SK-N-MC (cell line): ENCODE data around the gene CAMK2B.

Source experiments
- DNase-seq: peaks from one replicate; pipeline ENCODE4 v3.0.0-alpha.2; 2011; ENCODE audit warnings: low read depth, low spot score
- H3K27ac ChIP-seq: fragments of 200-600 bp; sonication (generic); 2 replicates; pipeline ENCODE4 v1.5.1; 2016; ENCODE audit warnings: mixed run types
- H3K36me3 ChIP-seq: fragments of 200-600 bp; sonication (generic); 2 replicates; pipeline ENCODE4 v1.6.1; 2017; ENCODE audit warnings: antibody characterized with exemption, low read length, mixed read lengths; ENCODE audit not compliant: insufficient read depth
- H3K4me3 ChIP-seq: fragments of 200-600 bp; sonication (generic); 2 replicates; pipeline ENCODE4 v1.5.1; 2016
- H3K9ac ChIP-seq: fragments of 200-600 bp; sonication (generic); 2 replicates; pipeline ENCODE4 v1.8.0; 2017; ENCODE audit warnings: mixed run types, mixed read lengths; ENCODE audit not compliant: insufficient read length
- H3K9me3 ChIP-seq: fragments of 200-600 bp; sonication (generic); 2 replicates; pipeline ENCODE4 v1.6.1; 2017; ENCODE audit warnings: low read depth, mild to moderate bottlenecking, antibody characterized with exemption, low read length, moderate library complexity, mixed read lengths
- EZH2 ChIP-seq: fragments of 200-600 bp; sonication (generic); IDR thresholded peaks from one replicate; pipeline ENCODE4 v1.6.1; 2017; ENCODE audit warnings: antibody characterized with exemption
- FOXP2 ChIP-seq: optimal IDR thresholded peaks from 2 replicates; pipeline ENCODE3; 2011; ENCODE audit warnings: mild to moderate bottlenecking, moderate library complexity; ENCODE audit not compliant: insufficient read depth; ENCODE audit errors: extremely low read length, control extremely low read depth
- POLR2AphosphoS5 ChIP-seq: IDR thresholded peaks from 2 replicates; pipeline ENCODE4 v1.6.1; 2012; ENCODE audit warnings: mild to moderate bottlenecking, low read depth, low read length, borderline replicate concordance

The CAMK2B gene

GRCh38 chr7:44281811-44282600 is 43.4 kb downstream of the CAMK2B start:
- Histone ChIP-seq H3K9me3 (no peaks in the 10 kb centered on the region), H3K4me3 (no peak overlapping the region), H3K9ac (no peak overlapping the region), H3K27ac (no peak overlapping the region), H3K36me3 (no peaks in the 10 kb centered on the region)
- no peak for DNase-seq
- TF ChIP-seq EZH2 (no peak), FOXP2 (no peak), POLR2AphosphoS5 (no peak)

- Histone ChIP-seq H3K36me3 (no peaks in the 10 kb centered on the region), H3K4me3 (no peak overlapping the region), H3K9ac (no peak overlapping the region), H3K9me3 (no peaks in the 10 kb centered on the region), H3K27ac (no peak overlapping the region)
- no peak for TF ChIP-seq FOXP2
- no peak for TF ChIP-seq POLR2AphosphoS5
- TF ChIP-seq EZH2, result no peak
- no peak for DNase-seq
Measured at GRCh38 chr7:44280993-44281721, 44.2 kb downstream of the CAMK2B start.

- Histone ChIP-seq H3K36me3 (no peaks in the 10 kb centered on the region), H3K27ac (no peak overlapping the region), H3K9me3 (no peaks in the 10 kb centered on the region), H3K4me3 (no peak overlapping the region), H3K9ac (no peak overlapping the region)
- DNase-seq, result no peak
- no peak for TF ChIP-seq FOXP2
- TF ChIP-seq POLR2AphosphoS5, result no peak
- no peak for TF ChIP-seq EZH2
Measured at GRCh38 chr7:44280636-44280992, 44.8 kb downstream of the CAMK2B start.

- H3K36me3 ChIP-seq, result no peaks in the 10 kb centered on the region
- H3K27ac ChIP-seq, result no peak overlapping the region
- no peak overlapping the region for H3K9ac ChIP-seq
- H3K4me3 ChIP-seq, result no peak overlapping the region
- DNase-seq, result no peak
- no peaks in the 10 kb centered on the region for H3K9me3 ChIP-seq
- no peak for TF ChIP-seq FOXP2
- TF ChIP-seq EZH2, result no peak
- no peak for TF ChIP-seq POLR2AphosphoS5
Measured at GRCh38 chr7:44279731-44280505, 45.5 kb downstream of the CAMK2B start.

- H3K36me3 ChIP-seq, result no peaks in the 10 kb centered on the region
Measured at GRCh38 chr7:44279286-44279685, 46.1 kb downstream of the CAMK2B start.

GRCh38 chr7:44278451-44279161 is 46.8 kb downstream of the CAMK2B start:
- DNase-seq, result no peak
- H3K27ac ChIP-seq, result no peak overlapping the region
- TF ChIP-seq EZH2, result no peak
- TF ChIP-seq FOXP2, result no peak
- no peak for TF ChIP-seq POLR2AphosphoS5
- no peak overlapping the region for H3K9ac ChIP-seq
- no peaks in the 10 kb centered on the region for H3K9me3 ChIP-seq
- H3K4me3 ChIP-seq, result no peak overlapping the region
- no peaks in the 10 kb centered on the region for H3K36me3 ChIP-seq

More at GRCh38 chr7:44279286-44279685, 46.1 kb downstream of the CAMK2B start:
- H3K4me3 ChIP-seq, result no peak overlapping the region
- H3K27ac ChIP-seq, result no peak overlapping the region
- no peak for DNase-seq
- H3K9me3 ChIP-seq, result no peaks in the 10 kb centered on the region
- H3K9ac ChIP-seq, result no peak overlapping the region
- TF ChIP-seq POLR2AphosphoS5 (no peak), EZH2 (no peak), FOXP2 (no peak)

GRCh38 chr7:44277851-44278250 is 47.5 kb downstream of the CAMK2B start:
- Histone ChIP-seq H3K9me3 (no peaks in the 10 kb centered on the region), H3K9ac (no peak overlapping the region), H3K4me3 (no peak overlapping the region), H3K27ac (no peak overlapping the region), H3K36me3 (no peaks in the 10 kb centered on the region)
- no peak for DNase-seq
- TF ChIP-seq POLR2AphosphoS5 (no peak), FOXP2 (no peak), EZH2 (no peak)

- Histone ChIP-seq H3K4me3 (no peak overlapping the region), H3K36me3 (no peaks in the 10 kb centered on the region), H3K9me3 (no peaks in the 10 kb centered on the region), H3K9ac (no peak overlapping the region), H3K27ac (no peak overlapping the region)
- TF ChIP-seq EZH2, result no peak
- TF ChIP-seq POLR2AphosphoS5, result no peak
- no peak for DNase-seq
Measured at GRCh38 chr7:44277391-44277790, 48.0 kb downstream of the CAMK2B start.
